ENCODE measurements around the gene ELL2. TPM values are rescaled to one million over a fixed set of nuclear protein-coding genes. Genes with fewer than 3 reads are reported as not detected.

The ELL2 gene
- total RNA-seq, 2 donors from 2014 or later, result 110 to 200 TPM

DNA sequence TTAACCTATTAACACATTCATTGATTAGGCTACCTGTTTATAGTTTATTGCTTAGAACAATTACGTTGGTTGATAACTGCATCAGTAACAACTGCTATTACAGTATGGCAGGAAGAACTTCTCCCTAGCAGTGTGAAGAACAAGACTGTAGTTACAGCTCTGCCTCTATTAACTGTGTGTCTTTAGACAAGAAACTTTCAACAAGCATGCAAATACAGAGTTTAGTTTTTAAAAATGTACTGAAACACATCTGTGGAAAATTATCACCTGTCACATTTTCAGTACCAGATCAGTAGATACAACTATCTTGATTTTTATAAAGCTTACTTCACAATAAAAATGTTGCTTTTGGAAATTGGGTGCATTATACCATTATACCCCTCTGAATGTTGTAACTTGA lies 22.2 kb downstream of the ELL2 start:
- peaks cover 9% of the 10 kb centered on the region for H3K36me3 Mint-ChIP-seq
- ATAC-seq (no peak), DNase-seq (ENCODE audit: low spot score) (no peak)
- H3K4me1 Mint-ChIP-seq (ENCODE audit: low read depth in 2 of 2), result peaks cover 10 to 18% of the 10 kb centered on the region in 2 donors
- H3K27me3 Mint-ChIP-seq, result no peaks in the 10 kb centered on the region
- H3K9me3 Mint-ChIP-seq, result no peaks in the 10 kb centered on the region
- no peak overlapping the region for H3K27ac Mint-ChIP-seq
- H3K4me3 Mint-ChIP-seq, result no peak overlapping the region

DNA sequence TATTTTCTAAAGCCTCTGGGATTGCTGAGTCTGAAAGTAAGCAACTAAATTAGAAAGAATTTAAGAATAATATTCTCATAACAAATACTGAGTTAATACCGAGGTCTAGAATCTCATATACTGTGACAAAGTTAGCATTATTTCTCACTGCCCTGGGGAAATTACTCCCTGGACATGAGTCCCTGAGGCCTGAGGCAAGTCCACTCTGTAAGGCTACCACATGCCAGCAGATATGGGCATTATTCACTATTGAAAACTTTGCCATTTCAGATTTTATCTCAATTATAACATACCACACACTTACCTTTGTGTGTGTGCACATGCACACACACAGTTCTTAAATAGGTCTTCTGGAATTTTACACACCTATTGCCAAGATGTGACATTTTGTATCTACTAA lies 22.9 kb downstream of the ELL2 start:
- Mint-ChIP-seq H3K27ac (no peak overlapping the region), H3K27me3 (no peaks in the 10 kb centered on the region), H3K9me3 (no peaks in the 10 kb centered on the region), H3K4me1 (ENCODE audit: low read depth in 2 of 2) (peaks cover 13 to 22% of the 10 kb centered on the region in 2 donors), H3K36me3 (peaks cover 9% of the 10 kb centered on the region), H3K4me3 (no peak overlapping the region)
- ATAC-seq (no peak), DNase-seq (ENCODE audit: low spot score) (no peak)

DNA sequence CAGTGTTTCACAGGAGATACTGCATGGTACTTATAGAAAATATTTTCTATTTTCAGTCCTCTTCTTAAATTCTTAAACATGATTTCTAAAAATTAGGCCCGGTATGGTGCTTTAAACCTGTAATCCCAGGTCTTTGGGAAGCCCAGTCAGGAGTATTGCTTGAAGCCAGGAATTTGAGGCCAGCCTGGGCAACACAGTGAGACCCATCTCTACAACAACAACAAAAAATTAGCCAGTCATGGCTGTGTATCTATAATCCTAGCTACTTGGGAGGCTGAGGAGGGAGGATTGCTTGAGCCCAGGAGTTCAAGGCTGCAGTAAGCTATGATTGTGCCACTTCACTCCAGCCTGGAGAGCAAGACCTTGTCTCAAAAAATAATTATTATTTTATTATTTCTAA lies 23.3 kb downstream of the ELL2 start:
- DNase-seq (ENCODE audit: low spot score) (no peak), ATAC-seq (no peak)
- H3K27ac Mint-ChIP-seq, result no peak overlapping the region
- H3K9me3 Mint-ChIP-seq, result no peaks in the 10 kb centered on the region
- H3K36me3 Mint-ChIP-seq, result peaks cover 9% of the 10 kb centered on the region
- H3K27me3 Mint-ChIP-seq, result no peaks in the 10 kb centered on the region
- peaks cover 13 to 22% of the 10 kb centered on the region in 2 donors for H3K4me1 Mint-ChIP-seq (ENCODE audit: low read depth in 2 of 2)
- H3K4me3 Mint-ChIP-seq, result no peak overlapping the region

DNA sequence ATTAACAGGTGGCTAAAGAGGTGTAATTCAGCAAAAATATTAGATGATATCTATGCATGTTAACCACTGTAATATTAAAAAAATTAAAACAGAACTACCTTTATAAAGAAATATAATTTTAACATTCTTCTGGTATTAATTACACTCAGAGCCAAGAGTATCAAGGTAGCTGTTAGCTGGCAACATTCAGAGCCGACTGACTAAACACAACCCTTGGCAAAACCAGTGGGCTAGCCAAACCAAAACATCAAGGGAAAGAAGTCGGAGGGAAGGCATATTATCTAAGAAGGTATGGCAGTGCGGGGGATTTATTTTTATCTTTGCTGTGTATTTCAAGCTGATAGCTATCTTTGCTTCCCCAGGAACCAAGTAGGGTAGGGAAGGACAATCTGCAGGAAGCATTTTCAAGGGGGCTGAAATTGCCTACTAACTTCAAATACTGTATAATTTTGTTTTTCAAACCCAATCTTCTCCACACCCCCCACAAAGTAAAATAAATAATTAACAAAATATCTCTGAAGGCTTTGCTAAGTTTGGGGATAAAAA lies 24.0 kb downstream of the ELL2 start:
- Mint-ChIP-seq H3K27ac (no peak overlapping the region), H3K36me3 (peaks cover 9% of the 10 kb centered on the region), H3K27me3 (no peaks in the 10 kb centered on the region), H3K4me3 (no peak overlapping the region), H3K9me3 (no peaks in the 10 kb centered on the region), H3K4me1 (ENCODE audit: low read depth in 2 of 2) (peaks cover 13 to 22% of the 10 kb centered on the region in 2 donors)
- DNase-seq (ENCODE audit: low spot score) (no peak), ATAC-seq (no peak)

DNA sequence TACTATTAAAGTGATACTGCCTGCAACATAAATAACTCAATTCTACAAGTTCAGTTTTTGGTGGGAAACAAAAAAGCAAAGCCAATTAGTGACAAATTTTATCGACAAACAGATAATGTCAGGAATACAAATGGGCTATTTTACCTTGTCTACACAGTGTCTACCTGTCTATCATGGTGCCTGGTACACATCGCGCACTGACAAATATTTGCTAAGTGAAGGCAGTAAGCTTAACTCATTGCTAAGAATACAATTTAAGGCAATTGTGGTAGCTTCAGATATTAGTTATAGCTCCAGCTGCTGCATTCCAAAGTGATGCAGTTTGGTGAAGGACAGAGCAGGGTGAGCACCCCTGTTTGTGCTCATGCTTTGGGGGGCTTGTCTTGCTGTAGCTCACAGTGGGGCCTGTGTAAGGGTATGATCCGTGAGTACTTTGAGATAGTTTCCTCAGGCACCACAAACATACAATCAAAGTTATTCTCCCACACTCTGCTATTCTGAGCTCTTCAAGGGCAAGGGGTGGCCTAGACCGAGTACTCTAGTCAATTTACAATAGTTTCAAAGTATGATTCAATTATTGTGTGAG lies 24.7 kb downstream of the ELL2 start:
- Mint-ChIP-seq H3K4me3 (no peak overlapping the region), H3K9me3 (no peaks in the 10 kb centered on the region), H3K36me3 (peaks cover 9% of the 10 kb centered on the region), H3K27me3 (no peaks in the 10 kb centered on the region), H3K27ac (no peak overlapping the region), H3K4me1 (ENCODE audit: low read depth in 2 of 2) (peaks cover 13 to 22% of the 10 kb centered on the region in 2 donors)
- DNase-seq (ENCODE audit: low spot score) (no peak), ATAC-seq (no peak)

DNA sequence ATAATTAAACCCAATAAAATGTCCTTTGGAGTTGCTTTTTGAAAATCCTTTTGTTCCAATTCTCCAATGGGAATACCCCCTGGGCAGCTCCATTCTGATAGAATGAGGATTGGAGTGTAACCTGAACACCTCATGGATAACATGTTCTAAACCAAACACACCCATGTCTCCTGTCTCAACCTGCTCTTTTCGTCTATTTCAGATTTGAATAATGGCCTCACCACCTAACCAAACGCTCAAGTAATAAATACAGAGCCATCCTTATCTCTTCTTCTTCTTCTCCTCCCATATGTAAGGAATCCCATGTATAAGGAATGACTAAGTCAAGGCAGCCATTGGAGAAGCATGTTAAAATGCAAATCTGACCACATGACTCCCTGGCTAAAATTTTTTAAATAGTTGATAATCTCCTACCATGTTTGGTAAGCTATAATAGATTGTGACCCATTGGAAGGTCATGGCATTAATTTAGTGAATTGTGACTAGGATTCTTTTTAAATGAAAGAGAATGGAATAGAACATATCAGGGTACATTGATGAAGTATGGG lies 26.0 kb downstream of the ELL2 start:
- Mint-ChIP-seq H3K27ac (no peak overlapping the region), H3K4me3 (no peak overlapping the region), H3K4me1 (ENCODE audit: low read depth in 2 of 2) (peaks cover 18 to 30% of the 10 kb centered on the region in 2 donors), H3K36me3 (peaks cover 15% of the 10 kb centered on the region), H3K9me3 (no peaks in the 10 kb centered on the region), H3K27me3 (no peaks in the 10 kb centered on the region)
- DNase-seq (ENCODE audit: low spot score) (no peak), ATAC-seq (no peak)

DNA sequence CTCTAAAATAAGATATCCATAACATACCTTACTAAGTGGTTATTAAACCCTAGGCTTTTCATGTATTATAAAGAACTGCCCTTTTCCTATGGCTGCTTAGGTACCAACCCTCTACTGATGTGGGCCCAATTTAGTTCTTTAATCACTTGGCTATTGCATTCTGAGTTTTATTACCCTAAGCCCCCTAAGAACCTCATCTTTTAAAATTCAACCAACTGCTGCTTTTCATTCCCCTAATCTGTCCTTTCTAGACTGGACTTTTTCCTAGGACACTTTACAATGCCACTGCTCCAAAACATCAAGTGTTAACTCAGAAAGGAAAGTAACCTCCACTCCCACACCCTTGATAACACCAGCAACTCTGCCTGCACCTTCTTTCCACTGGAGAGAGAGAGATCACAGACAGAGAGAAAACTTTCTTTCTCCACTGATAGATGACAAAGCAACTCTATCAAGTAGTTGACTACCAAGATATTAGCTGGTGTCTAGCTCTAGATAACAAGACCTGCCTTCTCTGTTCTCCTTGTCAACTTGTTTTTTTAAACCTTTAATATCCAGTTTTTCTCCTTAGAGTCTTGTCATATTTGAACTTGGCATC lies 27.3 kb downstream of the ELL2 start:
- Mint-ChIP-seq H3K4me1 (ENCODE audit: low read depth in 2 of 2) (peaks cover 18 to 30% of the 10 kb centered on the region in 2 donors), H3K4me3 (no peak overlapping the region), H3K27me3 (no peaks in the 10 kb centered on the region), H3K27ac (peak overlapping the region; percentile 2 to 15), H3K36me3 (peaks cover 15% of the 10 kb centered on the region), H3K9me3 (no peaks in the 10 kb centered on the region)
- DNase-seq (ENCODE audit: low spot score) (no peak), ATAC-seq (no peak)

DNA sequence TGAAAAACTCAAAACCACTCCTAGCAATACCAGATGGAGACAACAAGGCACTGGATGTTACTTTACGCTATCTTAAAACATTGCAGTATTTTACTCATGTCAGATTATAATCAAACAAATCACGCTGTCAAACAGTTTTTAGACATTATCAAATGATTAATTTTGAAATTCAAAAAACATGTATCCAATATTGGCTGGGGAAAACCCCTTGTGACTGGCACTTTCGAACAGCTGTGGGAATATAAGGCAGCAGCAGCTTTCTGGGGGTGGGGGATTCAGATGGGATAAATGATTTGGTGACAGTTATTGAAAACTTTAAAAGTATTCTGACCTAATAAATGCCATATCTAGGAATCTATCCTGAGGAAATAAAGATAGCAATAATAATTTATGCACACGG lies 28.7 kb downstream of the ELL2 start:
- H3K4me1 Mint-ChIP-seq (ENCODE audit: low read depth in 2 of 2), result peaks cover 28 to 44% of the 10 kb centered on the region in 2 donors
- H3K9me3 Mint-ChIP-seq, result no peaks in the 10 kb centered on the region
- no peaks in the 10 kb centered on the region for H3K27me3 Mint-ChIP-seq
- H3K27ac Mint-ChIP-seq, result no peak overlapping the region
- peaks cover 15% of the 10 kb centered on the region for H3K36me3 Mint-ChIP-seq
- H3K4me3 Mint-ChIP-seq, result no peak overlapping the region
- DNase-seq (ENCODE audit: low spot score), result no peak
- no peak for ATAC-seq

DNA sequence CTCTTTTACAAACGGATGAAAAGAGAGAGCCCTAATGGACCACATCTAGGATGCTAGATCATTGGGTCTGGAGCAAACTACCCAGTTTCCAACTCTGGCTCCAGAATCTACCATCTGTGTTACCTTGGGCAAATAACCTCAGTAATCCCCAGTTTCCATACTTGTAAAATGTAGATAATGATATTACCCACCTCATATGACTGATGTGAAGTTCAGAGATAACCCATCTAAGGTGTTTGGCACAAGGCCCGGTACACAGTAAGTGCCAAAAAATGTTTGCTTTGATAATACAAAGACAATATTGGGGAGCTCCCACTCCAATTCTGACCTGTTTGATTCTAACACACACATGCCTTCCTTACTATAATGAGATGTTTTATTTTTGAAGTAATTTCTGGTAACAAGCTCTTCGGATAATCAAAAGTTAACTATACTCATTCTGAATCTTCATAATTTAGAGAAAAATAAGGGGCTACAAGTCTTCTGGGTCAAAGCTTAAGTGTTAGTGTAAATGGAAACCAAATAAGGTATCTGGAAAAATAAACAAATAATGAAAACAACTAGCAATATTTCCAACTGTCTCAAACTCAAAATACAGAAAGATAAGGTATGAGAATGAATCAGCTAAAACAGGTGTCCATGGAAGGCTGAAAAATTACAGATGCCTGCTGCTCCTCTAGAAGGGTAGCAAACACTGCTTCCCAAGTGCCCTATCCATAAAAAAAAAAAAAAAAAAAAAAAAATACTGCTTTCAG lies 30.4 kb downstream of the ELL2 start:
- Mint-ChIP-seq H3K4me1 (ENCODE audit: low read depth in 2 of 2) (peaks cover 35 to 53% of the 10 kb centered on the region in 2 donors), H3K27ac (peak overlapping the region; percentile 8 to 38), H3K27me3 (no peaks in the 10 kb centered on the region), H3K36me3 (peaks cover 19% of the 10 kb centered on the region), H3K4me3 (no peak overlapping the region), H3K9me3 (no peaks in the 10 kb centered on the region)
- ATAC-seq (no peak), DNase-seq (ENCODE audit: low spot score) (no peak)

DNA sequence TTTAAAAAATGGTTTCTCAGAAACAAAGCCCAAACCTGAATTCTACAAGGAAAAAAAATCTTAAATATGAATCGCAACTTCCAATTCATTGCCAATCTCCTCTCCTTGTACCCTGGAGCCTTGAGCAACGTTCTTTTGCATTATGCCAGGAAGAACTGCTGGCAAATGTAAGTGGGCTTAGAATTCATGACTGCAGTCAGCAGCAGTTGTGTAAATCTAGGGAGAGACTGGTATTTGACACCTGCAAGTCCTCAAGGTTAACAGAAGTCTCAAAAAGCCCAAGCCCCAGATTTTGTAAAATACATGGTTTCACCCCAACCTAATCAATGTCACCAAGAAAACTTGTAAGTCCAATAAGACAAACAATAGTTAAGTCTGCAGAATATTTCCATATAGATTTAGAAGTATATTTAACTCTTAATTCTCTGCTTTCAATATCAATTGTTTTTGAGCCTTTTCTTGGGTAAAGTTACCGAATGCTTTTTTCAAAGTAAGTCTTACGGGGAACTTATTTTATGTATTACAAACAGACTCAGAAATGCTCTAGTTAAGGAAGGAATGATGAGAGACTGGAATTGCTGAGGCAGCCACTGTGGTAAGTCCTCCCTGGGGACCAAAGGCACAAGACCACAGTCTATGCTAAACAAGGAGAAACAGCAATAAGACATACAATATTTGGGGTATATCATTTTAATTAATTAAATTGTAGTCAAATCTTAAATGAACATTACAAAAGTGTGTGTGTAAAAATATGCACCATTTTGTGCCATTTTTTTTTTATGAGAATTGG lies 31.3 kb downstream of the ELL2 start:
- no peak overlapping the region for H3K4me3 Mint-ChIP-seq
- H3K36me3 Mint-ChIP-seq, result peaks cover 12% of the 10 kb centered on the region
- no peaks in the 10 kb centered on the region for H3K27me3 Mint-ChIP-seq
- H3K4me1 Mint-ChIP-seq (ENCODE audit: low read depth in 2 of 2), result peaks cover 37 to 52% of the 10 kb centered on the region in 2 donors
- ATAC-seq (no peak), DNase-seq (ENCODE audit: low spot score) (no peak)
- H3K27ac Mint-ChIP-seq, result peak overlapping the region; percentile 14 to 74
- H3K9me3 Mint-ChIP-seq, result no peaks in the 10 kb centered on the region

DNA sequence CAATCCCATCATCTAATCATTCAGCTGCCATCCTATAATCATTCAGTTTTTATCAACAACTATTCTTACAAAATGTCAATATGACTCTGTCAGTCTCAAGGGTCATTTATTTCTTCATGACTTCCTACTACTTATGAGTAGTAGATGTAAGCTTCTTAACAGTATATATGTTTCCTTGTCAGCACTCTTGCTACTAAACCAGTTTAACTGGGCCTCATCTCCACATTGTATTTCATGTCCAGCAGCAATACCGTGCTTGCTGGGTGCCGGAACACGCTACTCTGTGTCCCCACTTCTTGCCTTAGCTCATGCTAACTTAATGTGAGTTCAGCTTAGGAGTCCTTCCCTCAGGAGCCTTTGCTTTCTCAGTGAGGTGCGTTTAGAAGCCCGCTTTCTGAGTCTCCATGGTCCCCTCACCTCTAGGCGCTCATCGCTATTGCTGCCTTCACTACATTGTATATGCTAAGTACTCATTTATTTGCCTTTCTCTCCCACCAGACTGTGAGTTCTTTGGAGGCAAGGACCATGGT lies 32.9 kb downstream of the ELL2 start:
- Mint-ChIP-seq H3K4me3 (peak overlapping the region; percentile 76), H3K4me1 (ENCODE audit: low read depth in 2 of 2) (peaks cover 33 to 53% of the 10 kb centered on the region in 2 donors), H3K27ac (peak overlapping the region; percentile 74 to 88), H3K9me3 (no peaks in the 10 kb centered on the region), H3K27me3 (no peaks in the 10 kb centered on the region), H3K36me3 (peaks cover 14% of the 10 kb centered on the region)
- ATAC-seq, result peak; percentile 41 to 56
- no peak for DNase-seq (ENCODE audit: low spot score)

DNA sequence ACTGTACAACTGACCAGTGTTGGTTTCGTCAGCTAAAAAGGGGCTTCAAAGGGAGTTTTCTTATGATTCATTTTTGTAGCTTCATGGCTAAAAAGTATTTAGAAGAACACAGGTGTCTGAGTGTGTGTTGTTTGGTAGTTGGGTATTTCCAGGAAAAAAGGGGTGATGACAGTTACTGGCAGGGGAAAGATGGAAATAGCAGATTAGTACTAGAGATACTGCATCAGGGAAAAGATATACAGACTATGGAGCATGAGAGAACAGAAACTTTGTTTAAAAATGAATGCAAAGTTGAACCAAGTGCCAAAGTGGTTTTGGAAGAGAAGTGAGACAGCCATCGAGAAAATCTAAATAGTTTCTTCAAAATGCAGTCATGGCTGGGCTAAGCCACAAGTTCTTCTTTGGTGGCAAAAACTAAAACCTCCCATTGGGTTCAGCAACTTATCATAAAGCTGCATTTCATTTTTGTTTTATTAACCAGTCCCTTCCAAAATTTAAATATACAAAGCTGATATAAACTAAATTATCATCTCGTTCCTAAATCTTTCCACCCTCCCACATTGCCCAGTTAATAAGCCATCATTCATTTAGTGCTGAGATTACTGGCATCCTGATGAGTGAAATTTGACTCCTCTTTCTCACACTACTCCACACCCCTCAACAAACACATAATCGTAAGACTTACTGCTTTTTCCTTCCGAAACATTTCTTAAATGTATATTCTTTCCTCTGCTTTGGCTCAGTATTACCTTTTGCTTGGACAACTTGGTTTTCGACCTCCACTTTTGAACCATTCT lies 33.5 kb downstream of the ELL2 start:
- H3K4me1 Mint-ChIP-seq (ENCODE audit: low read depth in 2 of 2), result peaks cover 37 to 60% of the 10 kb centered on the region in 2 donors
- H3K27ac Mint-ChIP-seq, result peak overlapping the region; percentile 74 to 88
- DNase-seq (ENCODE audit: low spot score) (no peak), ATAC-seq (peak; percentile 82 to 90)
- H3K27me3 Mint-ChIP-seq, result no peaks in the 10 kb centered on the region
- H3K9me3 Mint-ChIP-seq, result no peaks in the 10 kb centered on the region
- peak overlapping the region; percentile 76 for H3K4me3 Mint-ChIP-seq
- peaks cover 17% of the 10 kb centered on the region for H3K36me3 Mint-ChIP-seq

All from natural killer cell treated with Interleukin-12 subunit alpha and Interleukin-12 subunit beta and Interleukin-15 and Interleukin-18, amount 100 ng/mL, for 72 hours (primary cell).